GM23248 (cell line): Measurements from ENCODE around the gene KDM4B.

Source experiments
- EZH2 ChIP-seq: fragments of 200-600 bp; sonication (generic); IDR thresholded peaks from 2 replicates; pipeline ENCODE4 v1.6.1; 2018; ENCODE audit warnings: antibody characterized with exemption, mild to moderate bottlenecking; ENCODE audit not compliant: insufficient read depth, poor library complexity, severe bottlenecking
- EZH2phosphoT487 ChIP-seq: fragments of 200-600 bp; sonication (generic); IDR thresholded peaks from 2 replicates; pipeline ENCODE4 v1.6.1; 2018; ENCODE audit warnings: antibody characterized with exemption, moderate library complexity, mild to moderate bottlenecking, low read depth; ENCODE audit not compliant: insufficient read depth

DNA sequence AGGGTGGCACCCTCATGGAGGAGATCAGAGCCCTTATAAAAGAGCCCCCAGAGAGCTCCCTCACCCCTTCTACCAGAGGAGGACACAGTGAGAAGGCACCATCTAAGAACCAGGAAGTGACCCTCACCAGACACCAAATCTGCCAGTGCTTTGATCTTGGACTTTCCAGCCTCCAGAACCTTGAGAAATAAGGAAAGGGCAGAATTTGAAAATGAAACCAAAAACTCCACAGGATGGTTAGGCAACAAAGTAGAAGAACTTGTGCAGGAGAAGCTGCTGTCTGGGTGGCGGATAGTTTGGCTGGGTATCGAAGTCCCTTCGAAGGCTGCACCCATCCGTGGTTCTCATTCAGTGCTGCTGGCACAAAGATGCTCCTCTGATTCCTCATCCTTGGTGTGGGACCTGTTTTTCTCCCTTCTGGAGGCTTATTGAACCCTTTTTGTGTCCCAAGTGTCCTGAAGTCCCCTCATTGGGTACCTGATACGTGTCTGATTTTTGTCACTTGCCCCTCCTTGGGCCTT is 130.8 kb downstream of the KDM4B start:
- TF ChIP-seq EZH2 = no peak
- TF ChIP-seq EZH2phosphoT487 = no peak
